CD4-positive, alpha-beta T cell treated with Interleukin-4 for 4 hours (primary cell): Measurements from ENCODE around the gene ANKRD6.

Experiments used
- DNase-seq: peaks from one replicate; pipeline ENCODE4 v3.0.0-alpha.2; 2020

ANKRD6 gene

GRCh38 chr6:89475634-89476033, 42.7 kb downstream of the ANKRD6 start:
- DNase-seq: peak; percentile 31

GRCh38 chr6:89479897-89480296, 46.9 kb downstream of the ANKRD6 start:
- no peak for DNase-seq

- no peak for DNase-seq
These were observed 48.7 kb downstream of the ANKRD6 start for GRCh38 chr6:89481695-89482094.

DNA sequence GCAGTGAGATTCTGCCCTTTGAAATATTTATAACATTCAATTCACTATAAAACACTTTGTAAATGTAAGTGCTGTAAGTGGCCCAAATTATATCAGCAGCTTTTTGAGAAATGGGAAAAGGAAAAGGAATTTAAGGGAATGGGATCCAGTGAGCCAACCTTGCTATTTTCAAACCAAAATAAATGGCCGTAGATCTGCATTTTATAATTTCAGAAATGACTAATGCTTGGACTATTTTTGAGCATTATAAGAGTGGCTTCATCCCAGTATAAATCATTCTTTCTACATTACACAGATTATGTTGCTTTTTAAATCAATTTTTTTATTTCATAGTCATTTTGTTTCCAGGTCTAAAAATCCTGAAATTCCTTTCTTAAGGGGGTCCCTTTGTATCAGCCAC, 49.2 kb downstream of the ANKRD6 start:
- DNase-seq: no peak

GRCh38 chr6:89483111-89483720, 50.3 kb downstream of the ANKRD6 start:
- DNase-seq: no peak

- no peak for DNase-seq
These were observed 52.4 kb downstream of the ANKRD6 start for GRCh38 chr6:89485320-89485719.

GRCh38 chr6:89487864-89488263, 54.9 kb downstream of the ANKRD6 start:
- no peak for DNase-seq

GRCh38 chr6:89488438-89488837, 55.5 kb downstream of the ANKRD6 start:
- no peak for DNase-seq

GRCh38 chr6:89489078-89489477, 56.1 kb downstream of the ANKRD6 start:
- no peak for DNase-seq

GRCh38 chr6:89492025-89492640, 59.2 kb downstream of the ANKRD6 start:
- DNase-seq: no peak

- no peak for DNase-seq
These were observed 61.3 kb downstream of the ANKRD6 start for GRCh38 chr6:89494131-89494793.

GRCh38 chr6:89495961-89496535, 63.1 kb downstream of the ANKRD6 start:
- no peak for DNase-seq

GRCh38 chr6:89500611-89501010, 67.7 kb downstream of the ANKRD6 start:
- DNase-seq: no peak

- DNase-seq: no peak
These were observed 68.3 kb downstream of the ANKRD6 start for GRCh38 chr6:89501222-89501621.

- DNase-seq: no peak
These were observed 68.8 kb downstream of the ANKRD6 start for GRCh38 chr6:89501753-89502152.

DNA sequence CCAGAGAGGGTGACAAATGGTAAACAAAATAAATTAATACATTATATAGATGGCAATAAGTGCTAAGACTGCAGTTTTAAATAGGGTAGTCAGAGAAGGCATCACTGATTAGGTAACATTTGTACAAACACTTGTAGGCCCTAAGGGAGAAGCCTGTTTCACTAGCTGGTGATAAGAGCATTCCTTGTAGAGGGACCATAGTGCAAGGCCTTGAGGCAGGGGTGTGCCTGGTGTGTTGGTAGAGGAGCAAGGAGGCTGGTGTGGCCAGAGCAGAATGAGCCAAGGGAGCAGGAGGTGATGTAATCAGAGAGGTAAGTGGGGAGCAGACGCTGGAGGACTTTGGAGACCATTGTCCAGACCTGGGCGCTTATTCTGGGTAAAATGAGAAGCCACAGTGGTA, 70.7 kb downstream of the ANKRD6 start:
- no peak for DNase-seq

DNA sequence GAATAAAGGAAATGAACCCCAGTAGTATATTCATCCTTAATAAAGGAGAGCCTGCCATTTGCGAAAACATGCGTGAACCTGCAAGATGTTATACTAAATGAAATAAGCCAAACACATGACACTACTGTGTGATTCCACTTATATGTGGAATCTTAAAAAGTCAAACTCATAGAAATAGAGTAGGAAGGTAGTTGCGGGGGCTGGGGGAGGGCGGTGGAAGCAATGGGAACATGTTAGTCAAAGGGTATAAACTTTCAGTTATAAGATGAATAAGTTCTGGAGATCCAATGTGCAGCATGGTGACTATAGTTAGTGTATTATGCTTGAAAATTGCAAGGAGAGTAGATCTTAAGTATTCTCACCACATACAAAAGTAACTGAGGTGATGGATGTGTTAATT, 72.9 kb downstream of the ANKRD6 start:
- no peak for DNase-seq

DNA sequence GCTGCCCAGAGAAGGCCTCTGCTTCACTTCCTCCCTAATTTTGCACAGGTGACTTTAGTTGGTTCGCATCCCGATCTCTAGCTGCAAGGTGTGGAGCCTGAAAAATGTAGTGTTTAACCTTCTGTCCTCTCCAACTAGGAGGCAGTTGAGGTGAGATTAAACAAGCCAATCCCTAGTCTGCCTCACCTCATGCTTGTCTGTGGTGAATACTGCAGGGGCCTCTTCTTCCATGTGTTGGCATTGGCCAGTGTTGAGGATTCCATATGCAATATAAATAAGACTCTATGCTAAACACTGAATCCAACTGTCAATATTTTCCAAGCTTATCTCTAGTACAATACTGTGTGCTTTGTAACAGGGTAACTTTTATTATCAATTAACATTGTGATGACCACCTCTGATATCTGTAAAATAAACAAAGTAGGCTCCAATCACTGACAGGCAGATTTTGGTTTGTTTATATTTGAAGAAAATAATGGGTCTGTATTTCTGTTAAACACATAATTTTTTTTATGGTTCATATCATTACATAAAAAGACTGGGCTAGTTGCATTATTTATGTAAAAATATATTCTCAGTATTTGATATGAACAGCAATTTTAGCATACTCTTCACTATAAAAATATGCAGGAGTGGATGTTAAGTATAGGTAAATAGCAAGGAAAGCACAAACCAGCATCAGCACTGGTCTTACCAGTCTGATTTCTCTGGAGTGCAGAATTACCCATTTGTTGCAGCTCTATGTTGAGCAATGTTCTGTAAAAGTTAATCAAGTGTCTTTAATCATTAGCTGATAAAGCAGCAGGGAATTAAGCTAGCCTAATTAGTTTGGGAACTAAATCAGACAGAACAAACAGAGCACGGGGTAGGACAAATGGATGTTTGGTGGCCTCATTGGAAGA, 74.0 kb downstream of the ANKRD6 start:
- DNase-seq: no peak

- DNase-seq: no peak
These were observed 76.0 kb downstream of the ANKRD6 start for GRCh38 chr6:89508755-89509563.

DNA sequence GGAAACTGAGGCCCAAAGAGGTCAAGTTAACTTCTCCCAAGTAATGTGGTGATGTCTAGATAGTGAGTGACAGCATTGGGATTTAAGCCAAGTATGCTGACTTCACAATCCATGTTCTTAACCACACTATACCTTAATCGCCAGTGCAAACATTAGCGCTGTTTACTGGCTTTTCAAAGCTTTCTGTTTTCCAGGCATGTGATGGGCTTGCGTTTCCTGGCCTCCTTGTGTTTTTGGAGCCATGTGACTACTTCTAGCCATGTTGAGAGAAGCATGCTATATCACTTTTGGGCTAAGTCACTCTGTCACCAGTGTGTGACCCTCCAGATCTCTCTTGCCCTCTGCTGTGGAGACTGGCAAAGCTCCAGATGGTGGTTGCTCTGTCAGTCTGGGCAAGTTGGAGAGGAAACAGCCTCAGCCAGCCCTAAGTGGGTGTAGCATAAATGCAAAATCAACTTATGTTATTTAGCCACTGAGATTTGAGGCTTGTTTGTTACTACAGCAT, 76.9 kb downstream of the ANKRD6 start:
- DNase-seq: no peak

- no peak for DNase-seq
These were observed 77.4 kb downstream of the ANKRD6 start for GRCh38 chr6:89510393-89510792.
